Endothelial cell of umbilical vein (primary cell): Measurements from ENCODE around the gene LCE6A. TPM values are rescaled to one million over a fixed set of nuclear protein-coding genes. Genes with fewer than 3 reads are reported as not detected.

ENCODE experiments used
- BruUV-seq: library from RNA; stranded (reverse); fragments of 400-500 nt; replicated peaks from 2 replicates; lab custom pipeline; 2021; lab: Mats Ljungman, UMichigan
- CTCF ChIA-PET: fragments of 300-600, 350-600 bp; sonication (Branson Sonifier 250); formaldehyde crosslinking; loops from one replicate; lab custom pipeline; 2021; ENCODE audit warnings: antibody characterized with exemption, inconsistent platforms; lab: Charles Lee
- POLR2A ChIA-PET: fragments of 300-600, 350-600 bp; sonication (Branson Sonifier 250); formaldehyde crosslinking; loops from one replicate; lab custom pipeline; 2021; ENCODE audit warnings: antibody characterized with exemption, inconsistent platforms; lab: Charles Lee
- DNase-seq: peaks from one replicate; pipeline ENCODE4 v3.0.0-alpha.2; 2011; ENCODE audit warnings: low read depth, low spot score
- FAIRE-seq: peaks from 2 replicates; lab custom pipeline; 2011; peaks lifted over from hg19 to GRCh38; lab: Jason Lieb, UNC
- H2AFZ ChIP-seq: 2 replicates; pipeline ENCODE4 v1.6.0; 2012; ENCODE audit warnings: low read depth, low read length, control low read depth, inconsistent platforms
- H3K27ac ChIP-seq: 2 replicates; pipeline ENCODE4 v1.5.1; 2011; ENCODE audit warnings: low read depth, mild to moderate bottlenecking, control low read depth, low read length, moderate library complexity; ENCODE audit not compliant: insufficient read depth
- H3K27me3 ChIP-seq, 2 experiments: 2 replicates each; pipeline versions ENCODE4 v1.6.0 to v1.6.1; 2011; ENCODE audit warnings: low read length in 2 of 2, mixed read lengths in 1 of 2; ENCODE audit not compliant: control insufficient read depth in 2 of 2, insufficient read depth in 2 of 2
- H3K36me3 ChIP-seq, 2 experiments: 2 replicates in 1 of 2; 3 replicates in 1 of 2; pipeline ENCODE4 v1.5.1; 2011; ENCODE audit warnings: low read length in 2 of 2, mild to moderate bottlenecking in 1 of 2, moderate library complexity in 1 of 2; ENCODE audit not compliant: control insufficient read depth in 2 of 2, insufficient read depth in 2 of 2; ENCODE audit errors: extremely low read depth in 1 of 2
- H3K4me1 ChIP-seq: 3 replicates; pipeline ENCODE4 v1.5.1; 2011; ENCODE audit warnings: mild to moderate bottlenecking, low read length; ENCODE audit not compliant: control insufficient read depth, insufficient read depth; ENCODE audit errors: extremely low read depth
- H3K4me2 ChIP-seq: 2 replicates; pipeline ENCODE4 v1.6.1; 2011; ENCODE audit warnings: low read length, control low read depth, mixed read lengths; ENCODE audit not compliant: insufficient read depth
- H3K4me3 ChIP-seq, 3 experiments: fragments of 200-600 bp in 1 of 3; sonication (generic), shearing (Covaris generic) in 1 of 3; replicated peaks in 1 of 3; 2 replicates each; pipeline ENCODE4 v1.5.1; 2011 to 2016; ENCODE audit warnings: control low read depth in 3 of 3, low read length in 3 of 3, mild to moderate bottlenecking in 2 of 3, inconsistent platforms in 1 of 3, low read depth in 1 of 3, moderate library complexity in 1 of 3; ENCODE audit not compliant: insufficient read depth in 1 of 3
- H3K79me2 ChIP-seq: 2 replicates; pipeline ENCODE4 v1.6.0; 2012; ENCODE audit warnings: low read length, inconsistent platforms; ENCODE audit not compliant: control insufficient read depth, insufficient read depth
- H3K9ac ChIP-seq: replicated peaks from 2 replicates; pipeline ENCODE3; 2011; ENCODE audit warnings: low read length, control low read depth; ENCODE audit not compliant: insufficient read depth; ENCODE audit errors: extremely low read depth
- H3K9me1 ChIP-seq: replicated peaks from 3 replicates; pipeline ENCODE4 v1.6.0; 2011; ENCODE audit warnings: mild to moderate bottlenecking, low read length; ENCODE audit not compliant: control insufficient read depth, insufficient read depth; ENCODE audit errors: extremely low read depth
- H3K9me3 ChIP-seq: replicated peaks from 2 replicates; pipeline ENCODE4 v1.5.1; 2012; ENCODE audit warnings: low read length, inconsistent platforms; ENCODE audit not compliant: control insufficient read depth, insufficient read depth
- H4K20me1 ChIP-seq: replicated peaks from 2 replicates; pipeline ENCODE3; 2011; ENCODE audit warnings: mild to moderate bottlenecking, low read length; ENCODE audit not compliant: control insufficient read depth, insufficient read depth; ENCODE audit errors: extremely low read depth
- EZH2 ChIP-seq: IDR thresholded peaks from 2 replicates; pipeline ENCODE4 v1.6.1; 2012; ENCODE audit warnings: borderline replicate concordance, low read depth, mild to moderate bottlenecking, moderate library complexity, low read length, inconsistent platforms; ENCODE audit not compliant: severe bottlenecking
- FOS ChIP-seq: IDR thresholded peaks from 2 replicates; pipeline ENCODE4 v1.6.1; 2011; ENCODE audit warnings: mild to moderate bottlenecking, low read length, moderate library complexity, borderline replicate concordance; ENCODE audit not compliant: insufficient read depth
- GATA2 ChIP-seq: IDR thresholded peaks from 2 replicates; pipeline ENCODE4 v1.7.0; 2011; ENCODE audit warnings: low read depth, mild to moderate bottlenecking, moderate library complexity, mixed read lengths, low read length; ENCODE audit not compliant: insufficient read length, insufficient read depth
- JUN ChIP-seq: IDR thresholded peaks from 2 replicates; pipeline ENCODE4 v1.6.1; 2011; ENCODE audit warnings: borderline replicate concordance, low read depth; ENCODE audit not compliant: insufficient read length, insufficient read depth
- MYC ChIP-seq: IDR thresholded peaks from one replicate; pipeline ENCODE4 v1.6.1; 2011; ENCODE audit warnings: mild to moderate bottlenecking, low read depth, low read length
- POLR2A ChIP-seq: IDR thresholded peaks from 2 replicates; pipeline ENCODE4 v1.6.1; 2012; ENCODE audit warnings: low read depth, mild to moderate bottlenecking, control low read depth, low read length
- POLR2AphosphoS5 ChIP-seq: IDR thresholded peaks from 2 replicates; pipeline ENCODE4 v1.6.1; 2012; ENCODE audit warnings: low read depth, mild to moderate bottlenecking, control low read depth, low read length, moderate library complexity; ENCODE audit not compliant: insufficient read depth
- dilution Hi-C: fragments of 300-500 bp; cut with MboI; formaldehyde crosslinking; loops from one replicate; pipeline ENCODE4 v1.15.0; 2019; ENCODE audit warnings: low sequenced_read_pairs; ENCODE audit not compliant: extremely low pct_ligation_motif_present
- intact Hi-C: fragments of 100-400 bp; cut with micrococcal nuclease; formaldehyde crosslinking; loops from one replicate; pipeline ENCODE4 v1.10.0; 2022
- polyA plus RNA-seq, 4 experiments: library from polyadenylated mRNA; depleted of rRNA in 3 of 4; stranded (reverse) in 3 of 4; unstranded in 1 of 4; fragments of >200 nt; gene quantifications; 2 replicates each; pipeline versions ENCODE4 v1.2.1 to v1.2.3, GENCODE V29; 2011 to 2012; ENCODE audit warnings: missing spikeins in 1 of 4
- total RNA-seq: library from RNA; stranded (reverse); gene quantifications from 2 replicates; pipeline ENCODE4 v1.2.3, GENCODE V29; 2021
- TF ChIP-seq, protein P1 (sequence below): IDR thresholded peaks from 2 replicates; pipeline ENCODE4 v1.6.1; 2011; ENCODE audit not compliant: insufficient read depth, insufficient read length
- TF ChIP-seq, protein P2 (sequence below), 2 donors: IDR thresholded peaks; 1 replicate in 1 of 2; 2 replicates in 1 of 2; pipeline ENCODE4 v1.5.1; 2011; ENCODE audit warnings: low read length in 2 of 2, mild to moderate bottlenecking in 2 of 2, moderate library complexity in 2 of 2, control low read depth in 1 of 2, inconsistent platforms in 1 of 2, low read depth in 1 of 2; ENCODE audit not compliant: insufficient read depth in 1 of 2; ENCODE audit errors: extremely low read depth in 1 of 2

LCE6A gene
- total and polyA plus RNA-seq, 2 donors (not counting 3 experiments of a cell fraction or from before 2014, with no cell fraction given): not detected

DNA sequence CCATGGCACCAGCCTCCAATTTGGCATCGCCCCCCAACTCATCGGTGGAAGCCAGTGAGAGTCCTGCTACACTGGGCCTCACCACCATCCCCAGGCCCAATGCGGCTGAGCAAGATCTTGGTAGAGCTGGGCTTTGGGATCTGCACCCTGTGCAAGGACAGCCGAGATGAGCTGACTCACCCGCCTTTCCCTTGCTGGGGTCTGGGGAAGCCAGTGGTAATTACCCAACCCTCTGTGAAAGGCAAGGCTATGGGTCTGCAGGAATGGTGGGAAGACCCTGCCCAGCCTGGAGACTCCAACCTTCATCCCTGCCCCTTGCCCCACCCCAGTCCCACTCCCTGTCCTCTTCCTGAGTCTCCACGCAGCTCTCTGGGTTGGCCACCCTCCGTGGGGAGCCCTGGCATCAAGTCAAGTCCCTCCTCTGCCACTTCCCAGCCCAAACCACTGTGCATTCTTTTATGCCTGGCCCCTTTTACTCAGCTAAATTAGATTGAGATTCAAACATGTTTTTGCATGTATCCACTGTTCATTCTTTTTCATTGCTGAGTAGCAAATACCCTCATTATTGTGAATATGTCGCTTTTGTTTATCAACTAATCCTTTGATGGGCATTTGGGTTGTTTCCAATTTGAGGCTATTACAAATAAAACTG, 44.2 kb downstream of the LCE6A start:
- H2AFZ ChIP-seq: no peak overlapping the region
- ChIA-PET CTCF (interaction anchor here (1.5 kb wide), 1 partner anchor 16 kb away, joined by 4 read pairs; no protein-coding TSS in a partner anchor), POLR2A (no interaction called here)
- H3K9me3 ChIP-seq: no peaks in the 10 kb centered on the region
- no peaks in the 10 kb centered on the region for H3K36me3 ChIP-seq
- intact Hi-C loops (no loop called here), dilution Hi-C loops (no loop called here)
- no peak for FAIRE-seq
- no peaks in the 10 kb centered on the region for H4K20me1 ChIP-seq
- no peaks in the 10 kb centered on the region for H3K79me2 ChIP-seq
- H3K4me1 ChIP-seq: no peaks in the 10 kb centered on the region
- DNase-seq: no peak
- no peak overlapping the region for H3K4me3 ChIP-seq
- no peaks in the 10 kb centered on the region for H3K27me3 ChIP-seq
- no peak overlapping the region for H3K4me2 ChIP-seq
- H3K9me1 ChIP-seq: no peaks in the 10 kb centered on the region
- H3K27ac ChIP-seq: no peak overlapping the region
- no peak overlapping the region for H3K9ac ChIP-seq
- TF ChIP-seq JUN (no peak), MYC (no peak), POLR2AphosphoS5 (no peak), GATA2 (no peak), EZH2 (no peak), POLR2A (no peak), FOS (no peak)
- TF ChIP-seq, protein P1, sequence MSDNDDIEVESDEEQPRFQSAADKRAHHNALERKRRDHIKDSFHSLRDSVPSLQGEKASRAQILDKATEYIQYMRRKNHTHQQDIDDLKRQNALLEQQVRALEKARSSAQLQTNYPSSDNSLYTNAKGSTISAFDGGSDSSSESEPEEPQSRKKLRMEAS: no peak
- TF ChIP-seq, protein P2, sequence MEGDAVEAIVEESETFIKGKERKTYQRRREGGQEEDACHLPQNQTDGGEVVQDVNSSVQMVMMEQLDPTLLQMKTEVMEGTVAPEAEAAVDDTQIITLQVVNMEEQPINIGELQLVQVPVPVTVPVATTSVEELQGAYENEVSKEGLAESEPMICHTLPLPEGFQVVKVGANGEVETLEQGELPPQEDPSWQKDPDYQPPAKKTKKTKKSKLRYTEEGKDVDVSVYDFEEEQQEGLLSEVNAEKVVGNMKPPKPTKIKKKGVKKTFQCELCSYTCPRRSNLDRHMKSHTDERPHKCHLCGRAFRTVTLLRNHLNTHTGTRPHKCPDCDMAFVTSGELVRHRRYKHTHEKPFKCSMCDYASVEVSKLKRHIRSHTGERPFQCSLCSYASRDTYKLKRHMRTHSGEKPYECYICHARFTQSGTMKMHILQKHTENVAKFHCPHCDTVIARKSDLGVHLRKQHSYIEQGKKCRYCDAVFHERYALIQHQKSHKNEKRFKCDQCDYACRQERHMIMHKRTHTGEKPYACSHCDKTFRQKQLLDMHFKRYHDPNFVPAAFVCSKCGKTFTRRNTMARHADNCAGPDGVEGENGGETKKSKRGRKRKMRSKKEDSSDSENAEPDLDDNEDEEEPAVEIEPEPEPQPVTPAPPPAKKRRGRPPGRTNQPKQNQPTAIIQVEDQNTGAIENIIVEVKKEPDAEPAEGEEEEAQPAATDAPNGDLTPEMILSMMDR (IDR thresholded peaks at IDR 0.05; ENCODE audit: extremely low read depth in 1 of 2, insufficient read depth in 1 of 2, low read depth in 1 of 2, low read length in 2 of 2): no peak
- BruUV-seq: no TSS peak
